Nephron progenitor cell (in vitro differentiated cells): ENCODE data around the gene GPD1.

Experiments
- DNase-seq: peaks from one replicate; pipeline ENCODE4 v3.0.0; 2021
- H3K27ac Mint-ChIP-seq: 2 replicates; pipeline ENCODE4 v1.8.0; 2021; ENCODE audit warnings: mild to moderate bottlenecking, moderate library complexity, mixed read lengths
- H3K27me3 Mint-ChIP-seq: 2 replicates; pipeline ENCODE4 v1.8.0; 2021; ENCODE audit warnings: mild to moderate bottlenecking, low read depth, mixed read lengths; ENCODE audit not compliant: poor library complexity
- H3K36me3 Mint-ChIP-seq: 2 replicates; pipeline ENCODE4 v1.8.0; 2021; ENCODE audit warnings: low read depth, mixed read lengths
- H3K4me1 Mint-ChIP-seq: 2 replicates; pipeline ENCODE4 v1.8.0; 2021; ENCODE audit warnings: mixed read lengths
- H3K4me3 Mint-ChIP-seq: 2 replicates; pipeline ENCODE4 v1.8.0; 2021; ENCODE audit warnings: mild to moderate bottlenecking, moderate library complexity, mixed read lengths
- H3K9me3 Mint-ChIP-seq: 2 replicates; pipeline ENCODE4 v1.8.0; 2021; ENCODE audit warnings: mild to moderate bottlenecking, moderate library complexity, mixed read lengths
- TF ChIP-seq, protein P1 (sequence below): fragments of 200-600 bp; sonication (generic); IDR thresholded peaks from 2 replicates; pipeline ENCODE4 v1.5.0; 2021; ENCODE audit warnings: antibody characterized with exemption

Gene GPD1

DNA sequence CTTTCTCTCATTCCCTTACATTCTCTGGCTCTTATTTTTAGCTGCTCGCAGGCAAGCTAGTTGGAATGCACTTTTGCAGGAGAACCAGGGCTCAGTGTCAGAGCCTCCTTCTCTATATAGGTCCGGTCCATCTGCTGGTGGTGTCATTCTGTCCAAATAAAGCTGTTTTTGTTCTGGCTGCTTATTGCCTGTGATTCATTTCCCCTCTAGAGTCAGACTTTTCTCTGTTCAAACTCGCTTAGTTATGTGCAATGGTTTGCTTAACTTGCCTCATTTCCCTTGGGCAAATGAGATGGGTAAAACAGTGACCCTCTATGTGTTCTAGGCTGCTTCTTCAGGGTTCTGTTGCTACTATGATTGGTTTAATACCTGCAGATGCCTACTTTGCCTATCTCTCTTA lies 15.8 kb upstream of the GPD1 start:
- no peaks in the 10 kb centered on the region for H3K27me3 Mint-ChIP-seq
- H3K9me3 Mint-ChIP-seq: no peaks in the 10 kb centered on the region
- peaks cover 31% of the 10 kb centered on the region for H3K4me1 Mint-ChIP-seq
- no peak for DNase-seq
- H3K27ac Mint-ChIP-seq: peak overlapping the region; percentile 44
- peak overlapping the region; percentile 18 for H3K4me3 Mint-ChIP-seq
- TF ChIP-seq, protein P1, sequence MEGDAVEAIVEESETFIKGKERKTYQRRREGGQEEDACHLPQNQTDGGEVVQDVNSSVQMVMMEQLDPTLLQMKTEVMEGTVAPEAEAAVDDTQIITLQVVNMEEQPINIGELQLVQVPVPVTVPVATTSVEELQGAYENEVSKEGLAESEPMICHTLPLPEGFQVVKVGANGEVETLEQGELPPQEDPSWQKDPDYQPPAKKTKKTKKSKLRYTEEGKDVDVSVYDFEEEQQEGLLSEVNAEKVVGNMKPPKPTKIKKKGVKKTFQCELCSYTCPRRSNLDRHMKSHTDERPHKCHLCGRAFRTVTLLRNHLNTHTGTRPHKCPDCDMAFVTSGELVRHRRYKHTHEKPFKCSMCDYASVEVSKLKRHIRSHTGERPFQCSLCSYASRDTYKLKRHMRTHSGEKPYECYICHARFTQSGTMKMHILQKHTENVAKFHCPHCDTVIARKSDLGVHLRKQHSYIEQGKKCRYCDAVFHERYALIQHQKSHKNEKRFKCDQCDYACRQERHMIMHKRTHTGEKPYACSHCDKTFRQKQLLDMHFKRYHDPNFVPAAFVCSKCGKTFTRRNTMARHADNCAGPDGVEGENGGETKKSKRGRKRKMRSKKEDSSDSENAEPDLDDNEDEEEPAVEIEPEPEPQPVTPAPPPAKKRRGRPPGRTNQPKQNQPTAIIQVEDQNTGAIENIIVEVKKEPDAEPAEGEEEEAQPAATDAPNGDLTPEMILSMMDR: no peak
- peaks cover 58% of the 10 kb centered on the region for H3K36me3 Mint-ChIP-seq

DNA sequence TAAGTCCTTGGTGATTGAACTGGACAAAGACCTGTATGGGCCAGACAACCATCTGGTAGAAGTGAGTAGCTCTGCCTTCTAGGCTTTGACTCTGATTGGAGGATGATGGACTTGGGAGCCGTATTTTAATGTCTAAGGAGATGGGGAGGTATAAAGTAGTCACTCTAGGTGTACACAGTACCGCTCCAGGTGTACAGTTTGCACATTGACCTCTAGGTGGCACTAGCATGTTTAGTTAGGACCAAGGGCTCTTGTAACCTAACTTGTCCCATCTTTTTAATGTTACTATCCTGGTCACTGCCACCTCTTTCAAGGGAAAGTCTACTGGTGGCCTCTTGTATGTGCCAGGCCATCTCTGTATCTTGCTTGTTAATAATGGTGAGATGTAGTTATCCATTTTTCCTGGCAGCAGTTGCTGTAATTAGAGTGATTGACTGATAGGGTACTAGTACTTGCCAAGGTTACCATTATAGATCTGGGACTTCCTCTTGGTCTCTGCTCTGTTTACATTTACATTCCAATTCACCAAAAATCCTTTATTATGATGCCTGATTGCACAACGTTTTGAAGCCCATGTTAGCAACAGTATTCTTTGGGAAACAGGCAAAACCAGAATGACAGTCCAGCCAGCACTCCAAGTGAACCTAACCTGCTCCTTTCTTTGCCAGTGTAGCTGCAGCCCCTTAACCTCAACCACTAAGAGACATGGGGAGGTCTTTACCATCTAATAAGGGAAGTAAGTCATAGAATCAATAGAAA lies 15.1 kb upstream of the GPD1 start:
- DNase-seq: peak; percentile 56
- Mint-ChIP-seq H3K9me3 (no peaks in the 10 kb centered on the region), H3K27ac (no peak overlapping the region), H3K4me1 (peaks cover 26% of the 10 kb centered on the region), H3K27me3 (no peaks in the 10 kb centered on the region), H3K36me3 (peaks cover 61% of the 10 kb centered on the region), H3K4me3 (no peak overlapping the region)
- TF ChIP-seq, protein P1: peak; percentile 80

DNA sequence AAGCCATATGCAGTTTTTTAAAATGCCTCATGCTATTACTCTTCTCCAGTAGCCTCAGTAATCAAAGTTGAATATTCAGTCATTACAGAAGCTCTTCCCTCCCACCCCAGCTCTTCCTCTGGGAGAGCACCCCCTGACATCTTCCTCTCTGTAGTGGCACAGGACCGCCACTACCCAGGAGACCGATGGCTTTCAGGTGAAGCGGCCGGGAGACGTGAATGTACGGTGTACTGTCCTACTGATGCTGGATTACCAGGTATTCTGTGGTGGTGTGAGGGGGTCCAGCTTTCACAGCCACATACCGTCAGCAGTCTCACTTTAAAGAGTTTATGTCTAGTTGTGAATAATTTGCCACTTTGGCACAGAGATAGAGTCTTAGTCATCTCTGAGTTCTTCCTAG lies 14.1 kb upstream of the GPD1 start:
- peaks cover 22% of the 10 kb centered on the region for H3K4me1 Mint-ChIP-seq
- TF ChIP-seq, protein P1: no peak
- peaks cover 69% of the 10 kb centered on the region for H3K36me3 Mint-ChIP-seq
- no peaks in the 10 kb centered on the region for H3K9me3 Mint-ChIP-seq
- no peak for DNase-seq
- peak overlapping the region; percentile 75 for H3K27ac Mint-ChIP-seq
- H3K27me3 Mint-ChIP-seq: no peaks in the 10 kb centered on the region
- H3K4me3 Mint-ChIP-seq: no peak overlapping the region

DNA sequence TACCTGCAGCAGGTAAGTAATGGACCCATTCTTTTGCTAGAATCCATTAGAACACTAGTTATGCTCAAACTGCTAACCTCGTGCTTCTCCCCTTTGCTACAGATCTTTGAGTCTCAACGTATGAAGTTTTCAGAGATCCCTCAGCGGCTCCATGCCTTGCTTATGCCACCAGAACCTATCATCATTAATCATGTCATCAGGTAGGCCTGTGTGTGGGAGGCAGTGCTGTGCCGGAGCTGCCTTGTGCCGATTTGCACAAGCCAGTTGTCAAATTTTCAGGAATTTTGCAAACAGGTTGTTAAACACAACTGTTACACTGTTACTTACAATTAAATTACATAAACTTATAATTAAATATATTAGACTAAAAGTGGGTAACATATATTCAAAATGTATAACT lies 13.4 kb upstream of the GPD1 start:
- no peak for DNase-seq
- Mint-ChIP-seq H3K27ac (no peak overlapping the region), H3K27me3 (no peaks in the 10 kb centered on the region), H3K4me1 (peaks cover 19% of the 10 kb centered on the region), H3K4me3 (no peak overlapping the region), H3K9me3 (no peaks in the 10 kb centered on the region), H3K36me3 (peaks cover 76% of the 10 kb centered on the region)
- TF ChIP-seq, protein P1: no peak

DNA sequence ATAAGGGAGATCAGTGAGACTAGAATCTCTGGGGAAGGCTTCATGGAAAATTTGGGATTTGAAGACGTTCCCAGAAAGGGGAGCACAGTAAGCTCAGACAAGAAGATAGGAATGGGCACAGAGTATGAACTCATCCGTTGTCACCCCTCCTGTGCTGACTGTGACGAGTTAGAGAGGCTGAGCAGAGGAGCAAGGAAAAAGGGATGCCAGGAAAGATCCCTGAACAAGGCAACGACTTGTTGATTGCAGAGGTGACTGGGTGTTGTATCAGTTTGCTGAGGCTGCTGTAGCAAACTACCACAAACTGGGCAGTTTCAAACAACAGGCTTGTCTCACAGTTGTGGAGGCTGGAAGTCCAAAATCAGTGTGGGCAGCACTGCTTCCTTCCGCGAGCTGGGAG lies 5.9 kb upstream of the GPD1 start:
- Mint-ChIP-seq H3K27me3 (no peaks in the 10 kb centered on the region), H3K9me3 (no peaks in the 10 kb centered on the region), H3K4me3 (no peak overlapping the region), H3K27ac (peak overlapping the region; percentile 54), H3K36me3 (peaks cover 68% of the 10 kb centered on the region), H3K4me1 (peaks cover 14% of the 10 kb centered on the region)
- TF ChIP-seq, protein P1: no peak
- DNase-seq: no peak
